ENCODE data around the gene ATP2C2.
"Not testable (repeated sequence)": the region's sequence is repeated elsewhere in the genome, so short reads cannot be mapped to it uniquely, and the experiment has no call there.

Gene ATP2C2

GRCh38 chr16:84390131-84390785 is 21.9 kb downstream of the ATP2C2 start:
- Histone ChIP-seq H3K27ac (ENCODE audit: insufficient read depth, low read length, poor library complexity, severe bottlenecking) (no peak overlapping the region), H3K4me3 (ENCODE audit: insufficient read depth, low read depth, low read length, poor library complexity, severe bottlenecking) (no peak overlapping the region), H3K4me1 (ENCODE audit: control insufficient read depth, insufficient read depth, low read length, poor library complexity, severe bottlenecking) (no peaks in the 10 kb centered on the region), H3K36me3 (ENCODE audit: control insufficient read depth, insufficient read depth, low read length) (no peaks in the 10 kb centered on the region), H3K27me3 (replicated peaks; ENCODE audit: control insufficient read depth, insufficient read depth, low read length, poor library complexity, severe bottlenecking) (peaks cover 2% of the 10 kb centered on the region), H3K9me3 (ENCODE audit: control insufficient read depth, low read length) (no peaks in the 10 kb centered on the region)
- DNase-seq: no peak

DNA sequence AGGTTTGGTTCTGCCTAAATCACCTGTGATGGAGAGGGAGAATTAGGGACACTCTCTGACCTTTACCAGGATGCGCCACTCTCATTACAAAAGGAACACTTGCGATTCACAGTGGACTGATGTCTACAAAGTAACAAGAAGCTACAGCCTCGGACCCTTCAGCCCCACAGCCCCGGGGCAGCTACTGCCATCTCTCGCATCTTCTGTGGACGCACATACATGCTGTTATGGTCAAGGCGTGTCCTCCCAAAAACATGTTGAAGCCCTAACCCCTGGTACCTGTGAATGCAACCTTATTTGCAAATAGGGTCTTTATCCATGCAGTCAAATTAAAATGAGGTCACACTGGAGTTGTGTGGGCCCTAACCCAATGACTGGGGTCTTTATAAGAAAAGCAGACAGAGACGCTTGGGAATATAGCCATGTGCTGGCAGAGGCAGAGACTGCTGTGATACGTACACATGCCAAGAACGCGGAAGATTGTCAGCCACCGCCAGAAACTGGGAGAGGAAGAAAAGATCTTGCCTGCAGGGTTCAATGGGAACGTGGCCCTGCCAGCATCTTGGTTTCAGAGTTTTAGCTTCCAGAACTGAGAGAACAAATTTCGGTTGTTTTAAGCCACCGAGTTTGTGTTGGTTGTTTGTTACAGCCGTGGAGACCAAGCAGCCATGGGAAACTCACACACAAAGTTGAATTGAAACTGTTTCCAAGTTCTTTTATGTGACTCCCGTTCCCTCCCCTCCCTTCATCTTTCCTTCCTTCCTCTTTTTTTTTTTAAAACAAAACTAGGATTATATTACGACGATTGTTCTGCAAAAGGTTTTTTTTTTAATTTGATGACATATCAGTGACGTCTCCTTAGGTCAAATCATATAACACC is 23.1 kb downstream of the ATP2C2 start:
- peaks cover 5% of the 10 kb centered on the region for H3K27me3 ChIP-seq (replicated peaks; ENCODE audit: control insufficient read depth, insufficient read depth, low read length, poor library complexity, severe bottlenecking)
- H3K9me3 ChIP-seq (ENCODE audit: control insufficient read depth, low read length): no peaks in the 10 kb centered on the region
- H3K4me3 ChIP-seq (ENCODE audit: insufficient read depth, low read depth, low read length, poor library complexity, severe bottlenecking): no peak overlapping the region
- no peaks in the 10 kb centered on the region for H3K36me3 ChIP-seq (ENCODE audit: control insufficient read depth, insufficient read depth, low read length)
- DNase-seq: no peak
- no peaks in the 10 kb centered on the region for H3K4me1 ChIP-seq (ENCODE audit: control insufficient read depth, insufficient read depth, low read length, poor library complexity, severe bottlenecking)
- H3K27ac ChIP-seq (ENCODE audit: insufficient read depth, low read length, poor library complexity, severe bottlenecking): no peak overlapping the region

- H3K4me3 ChIP-seq (ENCODE audit: insufficient read depth, low read depth, low read length, poor library complexity, severe bottlenecking): no peak overlapping the region
- H3K27me3 ChIP-seq (replicated peaks; ENCODE audit: control insufficient read depth, insufficient read depth, low read length, poor library complexity, severe bottlenecking): peaks cover 5% of the 10 kb centered on the region
- no peaks in the 10 kb centered on the region for H3K9me3 ChIP-seq (ENCODE audit: control insufficient read depth, low read length)
- no peaks in the 10 kb centered on the region for H3K4me1 ChIP-seq (ENCODE audit: control insufficient read depth, insufficient read depth, low read length, poor library complexity, severe bottlenecking)
- H3K36me3 ChIP-seq (ENCODE audit: control insufficient read depth, insufficient read depth, low read length): no peaks in the 10 kb centered on the region
- no peak for DNase-seq
- H3K27ac ChIP-seq (ENCODE audit: insufficient read depth, low read length, poor library complexity, severe bottlenecking): no peak overlapping the region
Measured at GRCh38 chr16:84392031-84392360, 23.7 kb downstream of the ATP2C2 start.

GRCh38 chr16:84396082-84396481 is 27.7 kb downstream of the ATP2C2 start:
- H3K4me1 ChIP-seq (ENCODE audit: control insufficient read depth, insufficient read depth, low read length, poor library complexity, severe bottlenecking); H3K36me3 ChIP-seq (ENCODE audit: control insufficient read depth, insufficient read depth, low read length); H3K27me3 ChIP-seq (replicated peaks; ENCODE audit: control insufficient read depth, insufficient read depth, low read length, poor library complexity, severe bottlenecking); H3K27ac ChIP-seq (ENCODE audit: insufficient read depth, low read length, poor library complexity, severe bottlenecking); DNase-seq; H3K4me3 ChIP-seq (ENCODE audit: insufficient read depth, low read depth, low read length, poor library complexity, severe bottlenecking); H3K9me3 ChIP-seq (ENCODE audit: control insufficient read depth, low read length): not testable (repeated sequence)

GRCh38 chr16:84396537-84397008 is 28.2 kb downstream of the ATP2C2 start:
- peaks cover 5% of the 10 kb centered on the region for H3K27me3 ChIP-seq (replicated peaks; ENCODE audit: control insufficient read depth, insufficient read depth, low read length, poor library complexity, severe bottlenecking)
- no peak overlapping the region for H3K4me3 ChIP-seq (ENCODE audit: insufficient read depth, low read depth, low read length, poor library complexity, severe bottlenecking)
- H3K27ac ChIP-seq (ENCODE audit: insufficient read depth, low read length, poor library complexity, severe bottlenecking): no peak overlapping the region
- no peak for DNase-seq
- no peaks in the 10 kb centered on the region for H3K9me3 ChIP-seq (ENCODE audit: control insufficient read depth, low read length)
- no peaks in the 10 kb centered on the region for H3K4me1 ChIP-seq (ENCODE audit: control insufficient read depth, insufficient read depth, low read length, poor library complexity, severe bottlenecking)
- no peaks in the 10 kb centered on the region for H3K36me3 ChIP-seq (ENCODE audit: control insufficient read depth, insufficient read depth, low read length)

- no peak for DNase-seq
Measured at GRCh38 chr16:84397090-84397489, 28.8 kb downstream of the ATP2C2 start.

GRCh38 chr16:84398701-84399100 is 30.4 kb downstream of the ATP2C2 start:
- no peak for DNase-seq
- Histone ChIP-seq H3K27ac (ENCODE audit: insufficient read depth, low read length, poor library complexity, severe bottlenecking) (no peak overlapping the region), H3K36me3 (ENCODE audit: control insufficient read depth, insufficient read depth, low read length) (no peaks in the 10 kb centered on the region), H3K9me3 (ENCODE audit: control insufficient read depth, low read length) (no peaks in the 10 kb centered on the region), H3K27me3 (replicated peaks; ENCODE audit: control insufficient read depth, insufficient read depth, low read length, poor library complexity, severe bottlenecking) (peaks cover 5% of the 10 kb centered on the region), H3K4me1 (ENCODE audit: control insufficient read depth, insufficient read depth, low read length, poor library complexity, severe bottlenecking) (no peaks in the 10 kb centered on the region), H3K4me3 (ENCODE audit: insufficient read depth, low read depth, low read length, poor library complexity, severe bottlenecking) (no peak overlapping the region)

More at GRCh38 chr16:84397090-84397489, 28.8 kb downstream of the ATP2C2 start:
- Histone ChIP-seq H3K27ac (ENCODE audit: insufficient read depth, low read length, poor library complexity, severe bottlenecking) (no peak overlapping the region), H3K4me1 (ENCODE audit: control insufficient read depth, insufficient read depth, low read length, poor library complexity, severe bottlenecking) (no peaks in the 10 kb centered on the region), H3K27me3 (replicated peaks; ENCODE audit: control insufficient read depth, insufficient read depth, low read length, poor library complexity, severe bottlenecking) (peaks cover 5% of the 10 kb centered on the region), H3K36me3 (ENCODE audit: control insufficient read depth, insufficient read depth, low read length) (no peaks in the 10 kb centered on the region), H3K9me3 (ENCODE audit: control insufficient read depth, low read length) (no peaks in the 10 kb centered on the region), H3K4me3 (ENCODE audit: insufficient read depth, low read depth, low read length, poor library complexity, severe bottlenecking) (no peak overlapping the region)

DNA sequence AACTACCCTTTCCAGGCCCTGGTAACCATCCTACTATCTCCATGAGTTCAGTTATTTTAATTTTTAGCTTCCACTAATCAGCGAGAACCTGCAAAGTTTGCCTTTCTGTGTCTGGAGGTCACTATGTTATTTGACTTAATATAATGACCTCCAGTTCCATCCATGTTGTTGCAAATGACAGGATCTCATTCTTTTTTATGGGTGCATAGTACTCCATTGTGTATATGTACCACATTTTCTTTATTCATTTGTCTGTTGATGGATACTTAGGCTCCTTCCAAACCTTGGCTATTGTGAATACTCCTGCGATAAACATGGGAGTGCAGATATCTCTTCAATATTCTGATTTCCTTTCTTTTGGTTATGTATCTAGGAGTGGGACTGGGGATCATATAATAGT is 31.6 kb downstream of the ATP2C2 start:
- not testable (repeated sequence) for H3K4me3 ChIP-seq (ENCODE audit: insufficient read depth, low read depth, low read length, poor library complexity, severe bottlenecking); H3K4me1 ChIP-seq (ENCODE audit: control insufficient read depth, insufficient read depth, low read length, poor library complexity, severe bottlenecking); H3K27me3 ChIP-seq (replicated peaks; ENCODE audit: control insufficient read depth, insufficient read depth, low read length, poor library complexity, severe bottlenecking)

GRCh38 chr16:84403435-84403834 is 35.1 kb downstream of the ATP2C2 start:
- H3K9me3 ChIP-seq (ENCODE audit: control insufficient read depth, low read length); H3K27ac ChIP-seq (ENCODE audit: insufficient read depth, low read length, poor library complexity, severe bottlenecking); H3K4me1 ChIP-seq (ENCODE audit: control insufficient read depth, insufficient read depth, low read length, poor library complexity, severe bottlenecking); H3K4me3 ChIP-seq (ENCODE audit: insufficient read depth, low read depth, low read length, poor library complexity, severe bottlenecking); H3K27me3 ChIP-seq (replicated peaks; ENCODE audit: control insufficient read depth, insufficient read depth, low read length, poor library complexity, severe bottlenecking); DNase-seq; H3K36me3 ChIP-seq (ENCODE audit: control insufficient read depth, insufficient read depth, low read length): not testable (repeated sequence)

More for the DNA sequence above, 31.6 kb downstream of the ATP2C2 start:
- H3K36me3 ChIP-seq (ENCODE audit: control insufficient read depth, insufficient read depth, low read length); H3K9me3 ChIP-seq (ENCODE audit: control insufficient read depth, low read length); DNase-seq; H3K27ac ChIP-seq (ENCODE audit: insufficient read depth, low read length, poor library complexity, severe bottlenecking): not testable (repeated sequence)

DNA sequence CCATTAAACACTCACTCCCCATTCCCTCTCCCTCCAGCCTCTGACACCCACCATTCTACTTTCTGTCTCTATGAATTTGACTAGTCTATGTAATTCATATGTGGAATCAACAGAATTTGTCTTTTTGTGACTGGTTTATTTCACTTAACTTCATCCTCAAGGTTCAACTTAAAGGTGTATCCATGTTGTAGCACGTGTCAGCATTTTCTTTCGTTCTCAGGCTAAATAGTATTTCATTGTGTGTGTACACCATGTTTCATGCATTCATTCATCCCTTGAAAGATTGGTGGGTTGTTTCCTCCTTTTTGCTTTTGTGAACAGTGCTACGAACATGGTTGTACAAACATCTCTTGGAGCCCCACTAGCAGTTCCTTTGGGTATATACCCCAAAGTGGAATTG is 36.0 kb downstream of the ATP2C2 start:
- Histone ChIP-seq H3K4me3 (ENCODE audit: insufficient read depth, low read depth, low read length, poor library complexity, severe bottlenecking) (no peak overlapping the region), H3K27me3 (replicated peaks; ENCODE audit: control insufficient read depth, insufficient read depth, low read length, poor library complexity, severe bottlenecking) (peaks cover 3% of the 10 kb centered on the region), H3K9me3 (ENCODE audit: control insufficient read depth, low read length) (no peaks in the 10 kb centered on the region), H3K4me1 (ENCODE audit: control insufficient read depth, insufficient read depth, low read length, poor library complexity, severe bottlenecking) (no peaks in the 10 kb centered on the region), H3K36me3 (ENCODE audit: control insufficient read depth, insufficient read depth, low read length) (no peaks in the 10 kb centered on the region), H3K27ac (ENCODE audit: insufficient read depth, low read length, poor library complexity, severe bottlenecking) (no peak overlapping the region)
- DNase-seq: no peak

Data from effector memory CD4-positive, alpha-beta T cell (primary cell).